ENCODE data around the gene HTR1E.
A peak's percentile ranks its signal among the peaks of the same experiment; 100 is the strongest.
"Not testable (repeated sequence)": the region's sequence is repeated elsewhere in the genome, so short reads cannot be mapped to it uniquely, and the experiment has no call there.

HTR1E gene

DNA sequence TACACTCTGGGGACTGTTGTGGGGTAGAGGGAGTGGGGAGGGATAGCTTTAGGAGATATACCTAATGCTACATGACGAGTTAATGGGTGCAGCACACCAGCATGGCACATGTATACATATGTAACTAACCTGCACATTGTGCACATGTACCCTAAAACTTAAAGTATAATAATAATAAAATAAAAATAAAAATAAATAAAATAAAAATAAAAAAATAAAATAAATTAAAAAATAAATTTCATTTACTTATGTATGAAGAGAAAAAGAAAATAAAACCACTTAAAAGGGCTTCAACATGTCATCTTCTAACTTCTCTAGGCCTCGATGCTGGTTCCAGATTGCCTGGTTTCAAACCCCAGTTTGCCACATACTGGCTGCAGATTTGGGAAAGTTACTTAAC is 10.2 kb upstream of the HTR1E start:
- H3K56ac ChIP-seq (ENCODE audit: low read length); H2BK120ac ChIP-seq (ENCODE audit: low read depth, low read length); H2BK15ac ChIP-seq (replicated peaks; ENCODE audit: low read depth); H3K18ac ChIP-seq (ENCODE audit: low read length); H3K4me2 ChIP-seq (ENCODE audit: low read length); H2BK5ac ChIP-seq (ENCODE audit: low read length); H3K79me2 ChIP-seq (ENCODE audit: control insufficient read depth, insufficient read depth, low read length); H3K79me1 ChIP-seq (ENCODE audit: low read length); H3K4ac ChIP-seq (ENCODE audit: low read depth, low read length); H3K4me1 ChIP-seq (ENCODE audit: control insufficient read depth, low read depth, low read length); DNase-seq; H2AK5ac ChIP-seq (ENCODE audit: low read length); H4K8ac ChIP-seq (ENCODE audit: low read depth, low read length); H3K23ac ChIP-seq (ENCODE audit: low read length); H3K36me3 ChIP-seq (ENCODE audit: control insufficient read depth, insufficient read depth, low read length); H3K27me3 ChIP-seq (ENCODE audit: insufficient read depth, low read length, poor library complexity); H3K27ac ChIP-seq (ENCODE audit: low read depth, low read length); H3K4me3 ChIP-seq (ENCODE audit: low read length); H4K5ac ChIP-seq (ENCODE audit: low read length); H3K9ac ChIP-seq (ENCODE audit: low read length): not testable (repeated sequence)
- no CpG with 5 or more reads among the region's 2 CpGs for WGBS (ENCODE audit: extremely low coverage, insufficient coverage, low lambda C conversion rate)

DNA sequence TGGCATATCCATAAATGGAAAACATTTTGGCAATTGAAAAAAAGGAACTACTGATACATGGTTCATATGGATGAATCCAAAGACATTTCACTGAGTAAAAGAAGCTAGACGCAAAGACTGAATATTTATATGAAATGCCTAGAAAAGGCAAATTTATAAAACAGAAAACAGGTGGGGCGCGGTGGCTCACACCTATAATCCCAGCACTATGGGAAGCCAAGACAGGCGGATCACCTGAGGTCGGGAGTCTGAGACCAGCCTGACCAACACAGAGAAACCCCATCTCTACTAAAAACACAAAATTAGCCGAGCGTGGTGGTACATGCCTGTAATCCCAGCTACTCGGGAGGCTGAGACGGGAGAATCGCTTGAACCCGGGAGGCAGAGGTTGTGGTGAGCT is 9.5 kb upstream of the HTR1E start:
- WGBS (ENCODE audit: extremely low coverage, insufficient coverage, low lambda C conversion rate), result no CpG with 5 or more reads among the region's 11 CpGs
- H2BK5ac ChIP-seq (ENCODE audit: low read length), result not testable (repeated sequence)

DNA sequence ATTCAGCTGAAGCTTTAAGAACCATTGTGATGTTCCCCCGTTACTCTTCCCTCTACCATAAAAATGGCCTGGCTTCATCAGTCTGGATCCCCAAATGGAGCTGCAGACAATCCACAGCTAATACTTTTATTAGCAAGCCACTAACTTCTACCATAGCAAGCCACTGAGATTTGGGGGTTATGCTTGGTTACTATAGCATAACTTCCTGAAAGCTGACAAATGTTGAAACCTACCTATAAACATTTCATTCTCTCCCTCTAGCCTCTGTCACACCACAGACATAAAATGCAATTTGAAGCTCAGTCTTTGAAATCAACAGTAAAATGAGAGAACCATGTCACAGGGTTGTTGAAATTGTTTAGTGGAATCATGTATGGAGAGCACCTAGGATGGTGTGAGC is 3.0 kb upstream of the HTR1E start:
- no peak overlapping the region for H2BK5ac ChIP-seq (ENCODE audit: low read length)
- no peak overlapping the region for H4K8ac ChIP-seq (ENCODE audit: low read depth, low read length)
- no peaks in the 10 kb centered on the region for H3K79me2 ChIP-seq (ENCODE audit: control insufficient read depth, insufficient read depth, low read length)
- no peak for DNase-seq
- no peak overlapping the region for H3K27ac ChIP-seq (ENCODE audit: low read depth, low read length)
- no peak overlapping the region for H3K4me2 ChIP-seq (ENCODE audit: low read length)
- no peak overlapping the region for H3K56ac ChIP-seq (ENCODE audit: low read length)
- no peak overlapping the region for H3K9ac ChIP-seq (ENCODE audit: low read length)
- no CpG with 5 or more reads among the region's 1 CpG for WGBS (ENCODE audit: extremely low coverage, insufficient coverage, low lambda C conversion rate)
- no peak overlapping the region for H2BK120ac ChIP-seq (ENCODE audit: low read depth, low read length)
- H3K23ac ChIP-seq (ENCODE audit: low read length), result no peak overlapping the region
- no peak overlapping the region for H4K5ac ChIP-seq (ENCODE audit: low read length)
- H3K4ac ChIP-seq (ENCODE audit: low read depth, low read length), result no peak overlapping the region
- no peaks in the 10 kb centered on the region for H3K4me1 ChIP-seq (ENCODE audit: control insufficient read depth, low read depth, low read length)
- H3K79me1 ChIP-seq (ENCODE audit: low read length), result no peaks in the 10 kb centered on the region
- no peaks in the 10 kb centered on the region for H3K27me3 ChIP-seq (ENCODE audit: insufficient read depth, low read length, poor library complexity)
- H3K36me3 ChIP-seq (ENCODE audit: control insufficient read depth, insufficient read depth, low read length), result no peaks in the 10 kb centered on the region
- H3K4me3 ChIP-seq (ENCODE audit: low read length), result no peak overlapping the region
- H2AK5ac ChIP-seq (ENCODE audit: low read length), result no peak overlapping the region
- no peak overlapping the region for H2BK15ac ChIP-seq (replicated peaks; ENCODE audit: low read depth)
- no peak overlapping the region for H3K18ac ChIP-seq (ENCODE audit: low read length)

More for the DNA sequence above, 9.5 kb upstream of the HTR1E start:
- H3K18ac ChIP-seq (ENCODE audit: low read length); H3K23ac ChIP-seq (ENCODE audit: low read length); H3K9ac ChIP-seq (ENCODE audit: low read length); H3K56ac ChIP-seq (ENCODE audit: low read length); H4K5ac ChIP-seq (ENCODE audit: low read length); H3K79me2 ChIP-seq (ENCODE audit: control insufficient read depth, insufficient read depth, low read length); H3K4me3 ChIP-seq (ENCODE audit: low read length); H3K4me1 ChIP-seq (ENCODE audit: control insufficient read depth, low read depth, low read length); H2AK5ac ChIP-seq (ENCODE audit: low read length); H3K36me3 ChIP-seq (ENCODE audit: control insufficient read depth, insufficient read depth, low read length); DNase-seq; H3K4me2 ChIP-seq (ENCODE audit: low read length); H3K27ac ChIP-seq (ENCODE audit: low read depth, low read length); H2BK15ac ChIP-seq (replicated peaks; ENCODE audit: low read depth); H3K79me1 ChIP-seq (ENCODE audit: low read length); H3K4ac ChIP-seq (ENCODE audit: low read depth, low read length); H2BK120ac ChIP-seq (ENCODE audit: low read depth, low read length); H4K8ac ChIP-seq (ENCODE audit: low read depth, low read length); H3K27me3 ChIP-seq (ENCODE audit: insufficient read depth, low read length, poor library complexity): not testable (repeated sequence)

DNA sequence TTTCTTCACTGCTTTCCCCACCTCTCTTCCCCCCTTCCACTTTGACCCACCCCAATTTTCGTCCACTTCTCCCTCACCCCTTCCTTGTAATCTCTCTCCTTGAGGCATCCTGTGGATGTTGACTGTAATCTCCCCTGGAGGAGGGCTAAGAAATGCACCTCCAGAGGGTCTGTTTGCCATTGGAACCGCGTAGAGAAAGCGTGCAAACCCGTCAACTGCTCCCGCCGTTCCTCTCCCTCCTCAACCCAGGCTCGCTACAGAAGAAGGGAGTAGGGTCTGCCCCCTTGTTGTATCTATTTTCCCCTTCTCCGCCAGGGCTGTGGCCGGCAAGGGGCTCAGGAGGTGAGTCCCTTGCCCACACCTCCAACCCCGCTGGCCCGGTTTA is 502 bp upstream of the HTR1E start:
- H3K9ac ChIP-seq (ENCODE audit: low read length), result peak overlapping the region; percentile 28
- no peaks in the 10 kb centered on the region for H3K36me3 ChIP-seq (ENCODE audit: control insufficient read depth, insufficient read depth, low read length)
- H2BK5ac ChIP-seq (ENCODE audit: low read length), result peak overlapping the region; percentile 6
- peak overlapping the region; percentile 53 for H3K4me2 ChIP-seq (ENCODE audit: low read length)
- H3K79me1 ChIP-seq (ENCODE audit: low read length), result no peaks in the 10 kb centered on the region
- no peaks in the 10 kb centered on the region for H3K27me3 ChIP-seq (ENCODE audit: insufficient read depth, low read length, poor library complexity)
- H2BK15ac ChIP-seq (replicated peaks; ENCODE audit: low read depth), result no peak overlapping the region
- no peak overlapping the region for H4K5ac ChIP-seq (ENCODE audit: low read length)
- peak overlapping the region; percentile 88 for H3K56ac ChIP-seq (ENCODE audit: low read length)
- no peaks in the 10 kb centered on the region for H3K79me2 ChIP-seq (ENCODE audit: control insufficient read depth, insufficient read depth, low read length)
- WGBS (ENCODE audit: extremely low coverage, insufficient coverage, low lambda C conversion rate), result no CpG with 5 or more reads among the region's 12 CpGs
- peak overlapping the region; percentile 1 for H3K18ac ChIP-seq (ENCODE audit: low read length)
- no peak overlapping the region for H2AK5ac ChIP-seq (ENCODE audit: low read length)
- no peaks in the 10 kb centered on the region for H3K4me1 ChIP-seq (ENCODE audit: control insufficient read depth, low read depth, low read length)
- no peak overlapping the region for H3K27ac ChIP-seq (ENCODE audit: low read depth, low read length)
- H3K23ac ChIP-seq (ENCODE audit: low read length), result no peak overlapping the region
- no peak overlapping the region for H3K4me3 ChIP-seq (ENCODE audit: low read length)
- H4K8ac ChIP-seq (ENCODE audit: low read depth, low read length), result no peak overlapping the region
- H2BK120ac ChIP-seq (ENCODE audit: low read depth, low read length), result no peak overlapping the region
- no peak overlapping the region for H3K4ac ChIP-seq (ENCODE audit: low read depth, low read length)
- peak; percentile 95 for DNase-seq

DNA sequence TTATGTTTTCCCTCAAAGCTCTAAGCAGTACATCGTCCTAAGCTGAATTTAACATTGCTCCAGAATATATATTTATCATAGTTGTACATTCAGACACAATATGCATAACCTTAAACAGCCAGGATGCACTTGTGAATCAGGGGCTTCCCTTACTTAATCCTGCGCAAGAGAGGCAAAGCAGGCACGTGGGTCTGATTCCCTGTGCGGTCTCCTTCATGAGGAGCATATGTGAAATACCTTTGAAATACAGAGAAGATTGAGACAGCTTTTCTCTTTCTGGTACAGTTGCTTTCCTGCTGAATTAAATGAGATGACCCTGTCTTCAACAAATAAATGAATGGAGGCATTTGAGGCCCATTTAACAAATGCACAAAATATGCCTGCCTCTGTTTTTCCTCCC is 1.5 kb downstream of the HTR1E start:
- no peak overlapping the region for H2AK5ac ChIP-seq (ENCODE audit: low read length)
- H3K23ac ChIP-seq (ENCODE audit: low read length), result no peak overlapping the region
- WGBS (ENCODE audit: extremely low coverage, insufficient coverage, low lambda C conversion rate), result no CpG with 5 or more reads among the region's 4 CpGs
- no peaks in the 10 kb centered on the region for H3K79me2 ChIP-seq (ENCODE audit: control insufficient read depth, insufficient read depth, low read length)
- peaks cover 5% of the 10 kb centered on the region for H3K4me1 ChIP-seq (ENCODE audit: control insufficient read depth, low read depth, low read length)
- no peak overlapping the region for H4K5ac ChIP-seq (ENCODE audit: low read length)
- H3K4ac ChIP-seq (ENCODE audit: low read depth, low read length), result no peak overlapping the region
- no peak overlapping the region for H2BK5ac ChIP-seq (ENCODE audit: low read length)
- no peak overlapping the region for H3K9ac ChIP-seq (ENCODE audit: low read length)
- H2BK15ac ChIP-seq (replicated peaks; ENCODE audit: low read depth), result no peak overlapping the region
- no peak overlapping the region for H4K8ac ChIP-seq (ENCODE audit: low read depth, low read length)
- H3K4me2 ChIP-seq (ENCODE audit: low read length), result no peak overlapping the region
- H3K27me3 ChIP-seq (ENCODE audit: insufficient read depth, low read length, poor library complexity), result no peaks in the 10 kb centered on the region
- no peaks in the 10 kb centered on the region for H3K36me3 ChIP-seq (ENCODE audit: control insufficient read depth, insufficient read depth, low read length)
- H3K56ac ChIP-seq (ENCODE audit: low read length), result no peak overlapping the region
- no peak overlapping the region for H3K18ac ChIP-seq (ENCODE audit: low read length)
- DNase-seq, result no peak
- no peaks in the 10 kb centered on the region for H3K79me1 ChIP-seq (ENCODE audit: low read length)
- H3K27ac ChIP-seq (ENCODE audit: low read depth, low read length), result no peak overlapping the region
- no peak overlapping the region for H2BK120ac ChIP-seq (ENCODE audit: low read depth, low read length)
- no peak overlapping the region for H3K4me3 ChIP-seq (ENCODE audit: low read length)

DNA sequence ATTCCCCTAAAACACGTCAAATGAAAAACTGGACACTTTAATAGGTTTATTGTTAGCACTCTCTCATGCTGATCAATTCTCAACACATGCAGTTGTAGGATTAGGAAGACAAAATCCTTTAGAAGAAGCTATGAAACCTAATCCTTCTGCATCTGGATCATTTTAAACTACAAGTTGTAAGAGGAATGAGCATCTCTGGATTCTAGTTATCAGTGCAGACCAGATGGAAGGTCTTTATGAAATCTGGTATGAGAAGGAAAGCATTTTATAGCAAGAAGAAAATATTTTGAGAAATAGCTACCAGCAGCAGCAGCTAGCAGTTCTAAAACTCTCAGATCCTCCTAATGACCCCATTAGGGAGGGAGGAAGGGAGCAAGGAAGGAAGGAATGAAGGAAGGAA is 4.1 kb downstream of the HTR1E start:
- no peak overlapping the region for H2AK5ac ChIP-seq (ENCODE audit: low read length)
- H4K5ac ChIP-seq (ENCODE audit: low read length), result no peak overlapping the region
- H2BK15ac ChIP-seq (replicated peaks; ENCODE audit: low read depth), result no peak overlapping the region
- H3K27me3 ChIP-seq (ENCODE audit: insufficient read depth, low read length, poor library complexity), result no peaks in the 10 kb centered on the region
- no peaks in the 10 kb centered on the region for H3K79me1 ChIP-seq (ENCODE audit: low read length)
- no peak overlapping the region for H2BK120ac ChIP-seq (ENCODE audit: low read depth, low read length)
- H3K27ac ChIP-seq (ENCODE audit: low read depth, low read length), result no peak overlapping the region
- H3K23ac ChIP-seq (ENCODE audit: low read length), result no peak overlapping the region
- no peak overlapping the region for H3K4me2 ChIP-seq (ENCODE audit: low read length)
- no peak overlapping the region for H3K56ac ChIP-seq (ENCODE audit: low read length)
- H3K4me1 ChIP-seq (ENCODE audit: control insufficient read depth, low read depth, low read length), result peaks cover 5% of the 10 kb centered on the region
- no peaks in the 10 kb centered on the region for H3K36me3 ChIP-seq (ENCODE audit: control insufficient read depth, insufficient read depth, low read length)
- no peak for DNase-seq
- H4K8ac ChIP-seq (ENCODE audit: low read depth, low read length), result no peak overlapping the region
- H3K4me3 ChIP-seq (ENCODE audit: low read length), result no peak overlapping the region
- H3K9ac ChIP-seq (ENCODE audit: low read length), result no peak overlapping the region
- no peak overlapping the region for H3K4ac ChIP-seq (ENCODE audit: low read depth, low read length)
- no peak overlapping the region for H2BK5ac ChIP-seq (ENCODE audit: low read length)
- H3K79me2 ChIP-seq (ENCODE audit: control insufficient read depth, insufficient read depth, low read length), result no peaks in the 10 kb centered on the region
- no CpG with 5 or more reads among the region's 1 CpG for WGBS (ENCODE audit: extremely low coverage, insufficient coverage, low lambda C conversion rate)
- no peak overlapping the region for H3K18ac ChIP-seq (ENCODE audit: low read length)
